ENCODE results near the gene ARL5C. TPM values are rescaled to one million over a fixed set of nuclear protein-coding genes. Genes with fewer than 3 reads are reported as not detected.

The ARL5C gene
- total and polyA plus RNA-seq, 7 experiments from 2014 or later = 0.15 to 0.78 (median 0.34) TPM; not detected in 4

- DNase-seq (no peak), ATAC-seq (no peak)
- Histone ChIP-seq H3K4me3 (ENCODE audit: low read length) (no peak overlapping the region), H3K9me3 (ENCODE audit: control insufficient read depth in 2 of 3, low read length in 3 of 3) (no peaks in the 10 kb centered on the region), H3K27me3 (ENCODE audit: control insufficient read depth in 2 of 2, insufficient read depth in 2 of 2, low read length in 2 of 2) (no peaks in the 10 kb centered on the region), H3K36me3 (ENCODE audit: control insufficient read depth in 2 of 3, insufficient read depth in 3 of 3, low read length in 3 of 3) (peaks cover 0 to 6% (median 0%) of the 10 kb centered on the region in 3 experiments), H3K27ac (ENCODE audit: low read depth, low read length) (no peak overlapping the region), H3K4me1 (ENCODE audit: control insufficient read depth in 2 of 2, insufficient read depth in 2 of 2, low read length in 2 of 2) (no peaks in the 10 kb centered on the region)
- peaks cover 0 to 5% (median 0%) of the 10 kb centered on the region in 11 donors for H3K9me3 Mint-ChIP-seq
- H3K27me3 Mint-ChIP-seq = no peaks in the 10 kb centered on the region
- CTCF ChIA-PET = interaction anchor here (0.6 to 1.0 kb wide), 2 partner anchors 11 to 29 kb away, joined by 3 read pairs; no protein-coding TSS in a partner anchor
- H3K4me1 Mint-ChIP-seq = peaks cover 0 to 26% (median 17%) of the 10 kb centered on the region in 7 donors
- H3K36me3 Mint-ChIP-seq = peaks cover 0 to 16% (median 4%) of the 10 kb centered on the region in 5 donors
- H3K4me3 Mint-ChIP-seq = no peak overlapping the region
- POLR2A ChIA-PET = no interaction called here
- intact Hi-C loops (cut with micrococcal nuclease) = no loop called here
- H3K27ac Mint-ChIP-seq = peak overlapping the region in 1 of 9 donors; percentile 62
These were observed 23.9 kb downstream of the ARL5C start for GRCh38 chr17:39141915-39142664.

GRCh38 chr17:39141294-39141693, 24.7 kb downstream of the ARL5C start:
- Histone ChIP-seq H3K4me3 (ENCODE audit: low read length) (no peak overlapping the region), H3K36me3 (ENCODE audit: control insufficient read depth in 2 of 3, insufficient read depth in 3 of 3, low read length in 3 of 3) (peaks cover 0 to 6% (median 0%) of the 10 kb centered on the region in 3 experiments), H3K4me1 (ENCODE audit: control insufficient read depth in 2 of 2, insufficient read depth in 2 of 2, low read length in 2 of 2) (no peaks in the 10 kb centered on the region), H3K27me3 (ENCODE audit: control insufficient read depth in 2 of 2, insufficient read depth in 2 of 2, low read length in 2 of 2) (no peaks in the 10 kb centered on the region), H3K9me3 (ENCODE audit: control insufficient read depth in 2 of 3, low read length in 3 of 3) (no peaks in the 10 kb centered on the region), H3K27ac (ENCODE audit: low read depth, low read length) (no peak overlapping the region)
- CTCF ChIA-PET = interaction anchor here (0.6 kb wide), 1 partner anchor 30 kb away, joined by 3 read pairs; no protein-coding TSS in a partner anchor
- Mint-ChIP-seq H3K27me3 (peaks cover 0 to 4% (median 0%) of the 10 kb centered on the region in 5 donors), H3K9me3 (peaks cover 0 to 5% (median 0%) of the 10 kb centered on the region in 11 donors), H3K4me3 (no peak overlapping the region), H3K4me1 (peaks cover 0 to 32% (median 22%) of the 10 kb centered on the region in 7 donors), H3K27ac (no peak overlapping the region), H3K36me3 (peaks cover 0 to 23% (median 10%) of the 10 kb centered on the region in 5 donors)
- POLR2A ChIA-PET = no interaction called here
- ATAC-seq = no peak
- intact Hi-C loops (cut with micrococcal nuclease) = no loop called here
- no peak for DNase-seq

GRCh38 chr17:39139561-39139960, 26.4 kb downstream of the ARL5C start:
- Histone ChIP-seq H3K9me3 (ENCODE audit: control insufficient read depth in 2 of 3, low read length in 3 of 3) (no peaks in the 10 kb centered on the region), H3K4me3 (ENCODE audit: low read length) (no peak overlapping the region), H3K27me3 (ENCODE audit: control insufficient read depth in 2 of 2, insufficient read depth in 2 of 2, low read length in 2 of 2) (no peaks in the 10 kb centered on the region), H3K36me3 (ENCODE audit: control insufficient read depth in 2 of 3, insufficient read depth in 3 of 3, low read length in 3 of 3) (peaks cover 0 to 14% (median 0%) of the 10 kb centered on the region in 3 experiments), H3K4me1 (ENCODE audit: control insufficient read depth in 2 of 2, insufficient read depth in 2 of 2, low read length in 2 of 2) (no peaks in the 10 kb centered on the region), H3K27ac (ENCODE audit: low read depth, low read length) (no peak overlapping the region)
- ATAC-seq = no peak
- Mint-ChIP-seq H3K4me3 (no peak overlapping the region), H3K27ac (peak overlapping the region in 1 of 9 donors; percentile 12), H3K9me3 (peaks cover 0 to 5% (median 0%) of the 10 kb centered on the region in 11 donors), H3K27me3 (peaks cover 0 to 4% (median 0%) of the 10 kb centered on the region in 5 donors), H3K4me1 (peaks cover 0 to 18% (median 10%) of the 10 kb centered on the region in 7 donors), H3K36me3 (peaks cover 0 to 30% (median 12%) of the 10 kb centered on the region in 5 donors)
- DNase-seq = no peak
- intact Hi-C loops (cut with micrococcal nuclease) = no loop called here
- ChIA-PET POLR2A (interaction anchor here (0.8 to 0.9 kb wide), 2 partner anchors 13 to 61 kb away, joined by 3 read pairs; no protein-coding TSS in a partner anchor), CTCF (no interaction called here)

- Mint-ChIP-seq H3K36me3 (peaks cover 0 to 30% (median 12%) of the 10 kb centered on the region in 5 donors), H3K4me3 (no peak overlapping the region), H3K9me3 (peaks cover 0 to 5% (median 0%) of the 10 kb centered on the region in 11 donors), H3K27ac (peak overlapping the region in 1 of 9 donors; percentile 74), H3K27me3 (peaks cover 0 to 4% (median 0%) of the 10 kb centered on the region in 5 donors), H3K4me1 (peaks cover 0 to 14% (median 6%) of the 10 kb centered on the region in 7 donors)
- DNase-seq = no peak
- no peaks in the 10 kb centered on the region for H3K9me3 ChIP-seq (ENCODE audit: control insufficient read depth in 2 of 3, low read length in 3 of 3)
- no peak for ATAC-seq
- H3K27ac ChIP-seq (ENCODE audit: low read depth, low read length) = no peak overlapping the region
- no peaks in the 10 kb centered on the region for H3K27me3 ChIP-seq (ENCODE audit: control insufficient read depth in 2 of 2, insufficient read depth in 2 of 2, low read length in 2 of 2)
- ChIA-PET POLR2A (no interaction called here), CTCF (no interaction called here)
- intact Hi-C loops (cut with micrococcal nuclease) = no loop called here
- H3K36me3 ChIP-seq (ENCODE audit: control insufficient read depth in 2 of 3, insufficient read depth in 3 of 3, low read length in 3 of 3) = peaks cover 0 to 14% (median 0%) of the 10 kb centered on the region in 3 experiments
- H3K4me3 ChIP-seq (ENCODE audit: low read length) = no peak overlapping the region
- no peaks in the 10 kb centered on the region for H3K4me1 ChIP-seq (ENCODE audit: control insufficient read depth in 2 of 2, insufficient read depth in 2 of 2, low read length in 2 of 2)
These were observed 26.8 kb downstream of the ARL5C start for GRCh38 chr17:39139161-39139511.

- DNase-seq = no peak
- H3K36me3 ChIP-seq (ENCODE audit: control insufficient read depth in 2 of 3, insufficient read depth in 3 of 3, low read length in 3 of 3) = peaks cover 0 to 14% (median 0%) of the 10 kb centered on the region in 3 experiments
- H3K27me3 Mint-ChIP-seq = peaks cover 0 to 4% (median 0%) of the 10 kb centered on the region in 5 donors
- intact Hi-C loops (cut with micrococcal nuclease) = no loop called here
- POLR2A ChIA-PET = no interaction called here
- ATAC-seq = no peak
- H3K4me1 Mint-ChIP-seq = peaks cover 0 to 10% (median 4%) of the 10 kb centered on the region in 7 donors
- peaks cover 0 to 5% (median 0%) of the 10 kb centered on the region in 11 donors for H3K9me3 Mint-ChIP-seq
- H3K4me3 Mint-ChIP-seq = no peak overlapping the region
- no peaks in the 10 kb centered on the region for H3K9me3 ChIP-seq (ENCODE audit: control insufficient read depth in 2 of 3, low read length in 3 of 3)
- H3K4me3 ChIP-seq (ENCODE audit: low read length) = no peak overlapping the region
- peaks cover 0 to 30% (median 12%) of the 10 kb centered on the region in 5 donors for H3K36me3 Mint-ChIP-seq
- H3K27ac ChIP-seq (ENCODE audit: low read depth, low read length) = no peak overlapping the region
- H3K4me1 ChIP-seq (ENCODE audit: control insufficient read depth in 2 of 2, insufficient read depth in 2 of 2, low read length in 2 of 2) = no peaks in the 10 kb centered on the region
- CTCF ChIA-PET = no interaction called here
- H3K27ac Mint-ChIP-seq = peak overlapping the region in 6 of 9 donors; percentile 45 to 77 (median 53)
- H3K27me3 ChIP-seq (ENCODE audit: control insufficient read depth in 2 of 2, insufficient read depth in 2 of 2, low read length in 2 of 2) = no peaks in the 10 kb centered on the region
These were observed 27.4 kb downstream of the ARL5C start for GRCh38 chr17:39138431-39139160.

GRCh38 chr17:39134878-39135277, 31.1 kb downstream of the ARL5C start:
- Histone ChIP-seq H3K4me1 (ENCODE audit: control insufficient read depth in 2 of 2, insufficient read depth in 2 of 2, low read length in 2 of 2) (no peaks in the 10 kb centered on the region), H3K27ac (ENCODE audit: low read depth, low read length) (no peak overlapping the region), H3K9me3 (ENCODE audit: control insufficient read depth in 2 of 3, low read length in 3 of 3) (no peaks in the 10 kb centered on the region), H3K4me3 (ENCODE audit: low read length) (no peak overlapping the region), H3K27me3 (ENCODE audit: control insufficient read depth in 2 of 2, insufficient read depth in 2 of 2, low read length in 2 of 2) (no peaks in the 10 kb centered on the region), H3K36me3 (ENCODE audit: control insufficient read depth in 2 of 3, insufficient read depth in 3 of 3, low read length in 3 of 3) (peaks cover 0 to 18% (median 0%) of the 10 kb centered on the region in 3 experiments)
- DNase-seq (no peak), ATAC-seq (no peak)
- ChIA-PET POLR2A (interaction anchor here (1.0 to 1.4 kb wide), 2 partner anchors 9 to 19 kb away, joined by 3 to 5 read pairs; no protein-coding TSS in a partner anchor), CTCF (no interaction called here)
- intact Hi-C loops (cut with micrococcal nuclease) = no loop called here
- Mint-ChIP-seq H3K9me3 (no peaks in the 10 kb centered on the region), H3K27ac (peak overlapping the region in 1 of 9 donors; percentile 22), H3K27me3 (peaks cover 0 to 4% (median 0%) of the 10 kb centered on the region in 5 donors), H3K4me3 (no peak overlapping the region), H3K4me1 (peaks cover 0 to 10% (median 6%) of the 10 kb centered on the region in 7 donors), H3K36me3 (peaks cover 0 to 35% (median 6%) of the 10 kb centered on the region in 5 donors)

Data from naive thymus-derived CD4-positive, alpha-beta T cell (primary cell).